ENCODE results near the gene ITGB5.

DNA sequence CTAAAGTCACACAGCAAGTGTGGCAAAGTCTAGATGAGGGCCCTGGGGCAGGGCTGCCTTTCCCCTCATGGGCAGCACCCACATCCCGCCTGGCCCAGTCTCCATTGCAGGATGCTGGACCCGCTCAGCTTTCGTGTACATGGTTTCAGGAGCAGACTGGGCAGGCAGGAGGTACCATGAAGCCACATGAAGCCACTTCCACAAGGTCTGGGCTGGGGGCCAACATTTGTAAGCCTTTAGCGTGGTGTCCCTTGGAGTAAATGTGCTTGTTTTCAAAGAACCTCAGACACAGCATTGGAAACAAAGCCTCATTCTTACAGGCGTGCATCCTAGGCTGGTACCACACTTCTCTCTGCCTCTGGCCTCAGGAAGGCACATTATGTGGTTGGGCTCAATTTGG is 122.4 kb downstream of the ITGB5 start:
- no peak for TF ChIP-seq POLR2A (IDR thresholded peaks at IDR 0.05)
- TF ChIP-seq, protein P1, sequence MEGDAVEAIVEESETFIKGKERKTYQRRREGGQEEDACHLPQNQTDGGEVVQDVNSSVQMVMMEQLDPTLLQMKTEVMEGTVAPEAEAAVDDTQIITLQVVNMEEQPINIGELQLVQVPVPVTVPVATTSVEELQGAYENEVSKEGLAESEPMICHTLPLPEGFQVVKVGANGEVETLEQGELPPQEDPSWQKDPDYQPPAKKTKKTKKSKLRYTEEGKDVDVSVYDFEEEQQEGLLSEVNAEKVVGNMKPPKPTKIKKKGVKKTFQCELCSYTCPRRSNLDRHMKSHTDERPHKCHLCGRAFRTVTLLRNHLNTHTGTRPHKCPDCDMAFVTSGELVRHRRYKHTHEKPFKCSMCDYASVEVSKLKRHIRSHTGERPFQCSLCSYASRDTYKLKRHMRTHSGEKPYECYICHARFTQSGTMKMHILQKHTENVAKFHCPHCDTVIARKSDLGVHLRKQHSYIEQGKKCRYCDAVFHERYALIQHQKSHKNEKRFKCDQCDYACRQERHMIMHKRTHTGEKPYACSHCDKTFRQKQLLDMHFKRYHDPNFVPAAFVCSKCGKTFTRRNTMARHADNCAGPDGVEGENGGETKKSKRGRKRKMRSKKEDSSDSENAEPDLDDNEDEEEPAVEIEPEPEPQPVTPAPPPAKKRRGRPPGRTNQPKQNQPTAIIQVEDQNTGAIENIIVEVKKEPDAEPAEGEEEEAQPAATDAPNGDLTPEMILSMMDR (IDR thresholded peaks at IDR 0.05) = no peak
